GM12801 (cell line): ENCODE results near the gene FTO.

Experiments
- CTCF ChIP-seq: IDR thresholded peaks from one replicate; pipeline ENCODE4 v1.5.1; 2011; ENCODE audit warnings: control low read depth; ENCODE audit not compliant: insufficient read length; ENCODE audit errors: extremely low read depth

FTO gene

GRCh38 chr16:54062361-54063278, 358.7 kb downstream of the FTO start:
- no peak for TF ChIP-seq CTCF

GRCh38 chr16:54063279-54063773, 359.4 kb downstream of the FTO start:
- no peak for TF ChIP-seq CTCF

- no peak for TF ChIP-seq CTCF
Measured at GRCh38 chr16:54066451-54067105, 362.6 kb downstream of the FTO start.

GRCh38 chr16:54067322-54068065, 363.5 kb downstream of the FTO start:
- no peak for TF ChIP-seq CTCF

- no peak for TF ChIP-seq CTCF
Measured at GRCh38 chr16:54068212-54068611, 364.3 kb downstream of the FTO start.

- no peak for TF ChIP-seq CTCF
Measured at GRCh38 chr16:54069601-54070239, 365.8 kb downstream of the FTO start.
